AG09309 (cell line): ENCODE results near the gene TAMM41.

Source experiments
- DNase-seq: peaks from one replicate; pipeline ENCODE4 v3.0.0-alpha.2; 2010; ENCODE audit warnings: low read depth
- H3K4me3 ChIP-seq: 2 replicates; pipeline ENCODE4 v1.5.1; 2011; ENCODE audit warnings: mild to moderate bottlenecking, low read depth, low read length, moderate library complexity; ENCODE audit not compliant: control insufficient read depth
- CTCF ChIP-seq: IDR thresholded peaks from 2 replicates; pipeline ENCODE4 v1.5.1; 2011; ENCODE audit warnings: mild to moderate bottlenecking, low read depth, low read length, inconsistent platforms; ENCODE audit not compliant: insufficient read depth, control insufficient read depth; ENCODE audit errors: missing control alignments

Gene TAMM41

GRCh38 chr3:11847607-11848006 lies 922 bp upstream of the TAMM41 start:
- no peak overlapping the region for H3K4me3 ChIP-seq
- no peak for DNase-seq
- no peak for TF ChIP-seq CTCF

GRCh38 chr3:11845651-11846050 lies 1.0 kb downstream of the TAMM41 start:
- no peak for DNase-seq
- TF ChIP-seq CTCF, result no peak
- H3K4me3 ChIP-seq, result peak overlapping the region; percentile 55

GRCh38 chr3:11844891-11845290 lies 1.8 kb downstream of the TAMM41 start:
- no peak for DNase-seq
- no peak overlapping the region for H3K4me3 ChIP-seq
- TF ChIP-seq CTCF, result no peak

- peak; percentile 36 for TF ChIP-seq CTCF
- no peak overlapping the region for H3K4me3 ChIP-seq
- no peak for DNase-seq
Measured at GRCh38 chr3:11835028-11835639, 11.6 kb downstream of the TAMM41 start.

GRCh38 chr3:11832981-11833905 lies 13.4 kb downstream of the TAMM41 start:
- H3K4me3 ChIP-seq, result no peak overlapping the region
- no peak for TF ChIP-seq CTCF
- DNase-seq, result no peak

GRCh38 chr3:11829416-11829815 lies 17.3 kb downstream of the TAMM41 start:
- no peak for TF ChIP-seq CTCF
- DNase-seq, result no peak
- H3K4me3 ChIP-seq, result no peak overlapping the region
